ENCODE results near the gene TUBA4A. TPM values are rescaled to one million over a fixed set of nuclear protein-coding genes. Genes with fewer than 3 reads are reported as not detected.

The TUBA4A gene
- total RNA-seq, 2 donors from 2014 or later: 17.8 to 20.2 TPM

GRCh38 chr2:219252084-219252483 lies 1.6 kb downstream of the TUBA4A start:
- peak overlapping the region; percentile 77 to 96 (median 86) for H3K27ac ChIP-seq
- no peaks in the 10 kb centered on the region for H3K9me3 ChIP-seq
- TF ChIP-seq POLR2A (IDR thresholded peaks at IDR 0.05): no peak
- no peak for TF ChIP-seq CTCF (IDR thresholded peaks at IDR 0.05)
- peaks cover 0 to 2% of the 10 kb centered on the region in 2 donors for H3K36me3 ChIP-seq (replicated peaks in 1 of 2; ENCODE audit: insufficient read depth in 1 of 2, low read depth in 2 of 2)
- ATAC-seq (no peak), DNase-seq (peak in 2 of 4 donors; percentile 30 to 69)
- WGBS, 2 donors: 50 to 65% methylated on average over 4 to 5 of the region's 5 CpGs
- intact Hi-C loops (cut with DNase I): no loop called here
- no peak overlapping the region for H3K4me3 ChIP-seq
- H3K4me1 ChIP-seq: peaks cover 72% of the 10 kb centered on the region
- no peaks in the 10 kb centered on the region for H3K27me3 ChIP-seq

GRCh38 chr2:219251656-219252055 lies 2.1 kb downstream of the TUBA4A start:
- H3K4me3 ChIP-seq: no peak overlapping the region
- H3K27me3 ChIP-seq: no peaks in the 10 kb centered on the region
- TF ChIP-seq POLR2A (IDR thresholded peaks at IDR 0.05) (no peak), CTCF (IDR thresholded peaks at IDR 0.05) (no peak)
- peak overlapping the region; percentile 77 to 96 (median 86) for H3K27ac ChIP-seq
- WGBS, 2 donors: 88 to 89% methylated on average over 6 of the region's 6 CpGs
- peaks cover 76% of the 10 kb centered on the region for H3K4me1 ChIP-seq
- no peak for ATAC-seq
- intact Hi-C loops (cut with DNase I): no loop called here
- DNase-seq: no peak
- peaks cover 0 to 2% of the 10 kb centered on the region in 2 donors for H3K36me3 ChIP-seq (replicated peaks in 1 of 2; ENCODE audit: insufficient read depth in 1 of 2, low read depth in 2 of 2)
- H3K9me3 ChIP-seq: no peaks in the 10 kb centered on the region

DNA sequence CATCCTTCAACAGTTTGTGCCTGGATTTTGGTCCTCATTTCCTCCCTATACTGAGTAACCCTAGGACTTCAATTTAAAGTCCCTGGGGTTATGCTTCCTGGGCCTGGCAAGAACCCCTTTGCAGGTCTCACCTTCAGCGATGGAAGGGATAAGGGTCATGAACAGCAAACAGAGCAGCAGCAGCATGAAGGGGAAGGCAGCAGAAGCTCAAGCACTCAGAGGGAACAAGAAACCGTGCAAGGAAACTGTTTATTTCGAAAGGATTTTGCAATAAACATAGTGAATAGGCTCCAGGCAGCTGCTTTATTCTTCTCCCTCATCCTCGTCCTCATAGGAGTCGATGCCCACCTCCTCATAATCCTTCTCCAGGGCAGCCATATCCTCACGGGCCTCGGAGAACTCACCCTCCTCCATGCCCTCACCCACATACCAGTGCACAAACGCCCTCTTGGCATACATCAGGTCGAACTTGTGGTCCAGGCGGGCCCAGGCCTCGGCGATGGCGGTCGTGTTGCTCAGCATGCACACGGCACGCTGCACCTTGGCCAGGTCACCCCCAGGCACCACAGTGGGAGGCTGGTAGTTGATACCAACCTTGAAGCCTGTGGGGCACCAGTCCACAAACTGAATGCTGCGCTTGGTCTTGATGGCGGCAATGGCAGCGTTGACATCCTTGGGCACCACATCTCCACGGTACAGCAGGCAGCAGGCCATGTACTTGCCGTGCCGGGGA lies 3.5 kb downstream of the TUBA4A start:
- no peak for ATAC-seq
- TF ChIP-seq CTCF (IDR thresholded peaks at IDR 0.05) (no peak), POLR2A (IDR thresholded peaks at IDR 0.05) (no peak)
- H3K27ac ChIP-seq: peak overlapping the region; percentile 80 to 96 (median 94)
- peaks cover 87% of the 10 kb centered on the region for H3K4me1 ChIP-seq
- 77 to 80% methylated on average over 20 to 22 of the region's 22 CpGs for WGBS, 2 donors
- no peak for DNase-seq
- intact Hi-C loops (cut with DNase I): no loop called here
- H3K4me3 ChIP-seq: no peak overlapping the region
- H3K36me3 ChIP-seq (replicated peaks in 1 of 2; ENCODE audit: insufficient read depth in 1 of 2, low read depth in 2 of 2): peaks cover 0 to 2% of the 10 kb centered on the region in 2 donors
- H3K27me3 ChIP-seq: no peaks in the 10 kb centered on the region
- H3K9me3 ChIP-seq: no peaks in the 10 kb centered on the region

GRCh38 chr2:219249203-219249980 lies 4.3 kb downstream of the TUBA4A start:
- no peak overlapping the region for H3K4me3 ChIP-seq
- H3K4me1 ChIP-seq: peaks cover 87% of the 10 kb centered on the region
- 2 to 9% methylated on average over 5 to 7 of the region's 7 CpGs for WGBS, 2 donors
- DNase-seq (peak; percentile 86 to 93 (median 90)), ATAC-seq (peak; percentile 74)
- intact Hi-C loops (cut with DNase I): no loop called here
- H3K36me3 ChIP-seq (replicated peaks in 1 of 2; ENCODE audit: insufficient read depth in 1 of 2, low read depth in 2 of 2): peaks cover 0 to 2% of the 10 kb centered on the region in 2 donors
- no peaks in the 10 kb centered on the region for H3K9me3 ChIP-seq
- H3K27ac ChIP-seq: peak overlapping the region; percentile 80 to 96 (median 94)
- H3K27me3 ChIP-seq: no peaks in the 10 kb centered on the region
- TF ChIP-seq CTCF (IDR thresholded peaks at IDR 0.05) (peak in 1 of 7 experiments; percentile 6), POLR2A (IDR thresholded peaks at IDR 0.05) (peak; percentile 31 to 65 (median 61))
